Osteoblast (primary cell): ENCODE data around the gene DPP10. TPM values are rescaled to one million over a fixed set of nuclear protein-coding genes. Genes with fewer than 3 reads are reported as not detected.

ENCODE experiments used
- DNase-seq: peaks from one replicate; pipeline ENCODE4 v3.0.0; 2011; ENCODE audit warnings: low spot score, mixed read lengths; ENCODE audit not compliant: insufficient read length; ENCODE audit errors: missing footprints
- H2AFZ ChIP-seq: 2 replicates; pipeline ENCODE4 v1.6.0; 2011; ENCODE audit warnings: mild to moderate bottlenecking, low read length
- H3K27ac ChIP-seq: 2 replicates; pipeline ENCODE4 v1.5.1; 2011; ENCODE audit warnings: mild to moderate bottlenecking, low read depth, low read length, moderate library complexity
- H3K27me3 ChIP-seq: 2 replicates; pipeline ENCODE4 v1.6.0; 2012; ENCODE audit warnings: mild to moderate bottlenecking, control low read depth, inconsistent platforms, low read length, moderate library complexity; ENCODE audit not compliant: insufficient read depth
- H3K36me3 ChIP-seq: 2 replicates; pipeline ENCODE4 v1.5.1; 2011; ENCODE audit warnings: mild to moderate bottlenecking, low read length, control low read depth, moderate library complexity; ENCODE audit not compliant: insufficient read depth
- H3K4me1 ChIP-seq: 2 replicates; pipeline ENCODE4 v1.5.1; 2011; ENCODE audit warnings: mild to moderate bottlenecking, low read length, control low read depth, moderate library complexity; ENCODE audit not compliant: insufficient read depth
- H3K4me2 ChIP-seq: 2 replicates; pipeline ENCODE4 v1.6.0; 2011; ENCODE audit warnings: mild to moderate bottlenecking, low read length; ENCODE audit not compliant: insufficient read depth
- H3K4me3 ChIP-seq: fragments of 200-600 bp; sonication (generic); 3 replicates; pipeline ENCODE4 v1.5.1; 2012; ENCODE audit warnings: mild to moderate bottlenecking, low read length, inconsistent platforms; ENCODE audit not compliant: insufficient read depth
- H3K79me2 ChIP-seq: 2 replicates; pipeline ENCODE4 v1.6.0; 2012; ENCODE audit warnings: mild to moderate bottlenecking, low read length, control low read depth, inconsistent platforms; ENCODE audit not compliant: insufficient read depth
- H3K9me3 ChIP-seq: 2 replicates; pipeline ENCODE4 v1.5.1; 2011; ENCODE audit warnings: low read depth, low read length, control low read depth
- H4K20me1 ChIP-seq: 2 replicates; pipeline ENCODE4 v1.6.0; 2012; ENCODE audit warnings: mild to moderate bottlenecking, low read length, control low read depth; ENCODE audit not compliant: insufficient read depth
- total RNA-seq: library from RNA; depleted of rRNA; stranded (reverse); fragments of >200 nt; gene quantifications from 2 replicates; pipeline ENCODE4 v1.2.3, GENCODE V29; 2012
- TF ChIP-seq, protein P1 (sequence below): IDR thresholded peaks from 2 replicates; pipeline ENCODE4 v1.5.1; 2011; ENCODE audit warnings: mild to moderate bottlenecking, low read depth, low read length, moderate library complexity; ENCODE audit errors: extremely low read depth

DPP10 gene
- total RNA-seq, 1 donor = not detected

DNA sequence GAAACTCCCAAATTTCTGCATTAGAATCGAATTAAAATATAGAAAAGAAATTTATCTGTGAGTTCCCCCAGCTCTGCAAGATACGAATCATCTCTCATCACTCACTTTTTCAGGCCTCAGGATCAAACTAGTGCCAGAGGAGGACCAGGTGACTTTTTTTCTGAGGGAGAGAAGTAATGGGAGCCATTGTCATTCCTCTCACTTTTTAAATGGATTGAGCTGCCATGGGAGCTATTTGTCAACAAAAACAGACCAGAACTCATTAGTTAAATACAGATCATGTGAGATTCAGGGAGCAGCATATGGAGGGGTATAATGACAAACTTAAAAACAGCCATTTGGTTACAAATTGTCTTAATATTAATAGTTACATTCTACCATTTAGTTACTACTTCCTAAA, 594.4 kb downstream of the DPP10 start:
- no peak overlapping the region for H2AFZ ChIP-seq

DNA sequence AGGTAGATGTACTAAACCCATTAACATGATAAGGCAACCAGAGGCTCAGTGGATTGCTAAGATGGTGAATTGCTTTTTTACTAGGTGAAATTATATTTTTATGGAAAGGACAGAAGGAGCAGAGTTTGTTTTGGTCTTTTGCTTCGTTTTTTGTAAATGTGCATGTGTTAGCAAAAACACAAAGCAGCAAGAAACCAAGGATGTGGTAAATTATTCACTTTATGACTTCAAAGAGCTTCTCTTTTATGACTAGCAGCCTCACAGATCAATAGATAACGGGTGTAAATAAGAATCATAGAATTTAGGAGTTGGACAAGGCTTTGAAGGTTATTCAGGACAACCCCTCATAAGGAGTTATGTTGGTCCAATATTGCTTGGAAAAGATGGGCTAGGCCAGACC, 615.0 kb downstream of the DPP10 start:
- H3K36me3 ChIP-seq = no peaks in the 10 kb centered on the region
- no peaks in the 10 kb centered on the region for H3K27me3 ChIP-seq
- H2AFZ ChIP-seq = no peak overlapping the region
- H3K27ac ChIP-seq = no peak overlapping the region
- H3K4me2 ChIP-seq = no peak overlapping the region
- H4K20me1 ChIP-seq = no peaks in the 10 kb centered on the region
- no peaks in the 10 kb centered on the region for H3K4me1 ChIP-seq
- H3K4me3 ChIP-seq = no peak overlapping the region
- H3K9me3 ChIP-seq = peaks cover 2% of the 10 kb centered on the region
- TF ChIP-seq, protein P1, sequence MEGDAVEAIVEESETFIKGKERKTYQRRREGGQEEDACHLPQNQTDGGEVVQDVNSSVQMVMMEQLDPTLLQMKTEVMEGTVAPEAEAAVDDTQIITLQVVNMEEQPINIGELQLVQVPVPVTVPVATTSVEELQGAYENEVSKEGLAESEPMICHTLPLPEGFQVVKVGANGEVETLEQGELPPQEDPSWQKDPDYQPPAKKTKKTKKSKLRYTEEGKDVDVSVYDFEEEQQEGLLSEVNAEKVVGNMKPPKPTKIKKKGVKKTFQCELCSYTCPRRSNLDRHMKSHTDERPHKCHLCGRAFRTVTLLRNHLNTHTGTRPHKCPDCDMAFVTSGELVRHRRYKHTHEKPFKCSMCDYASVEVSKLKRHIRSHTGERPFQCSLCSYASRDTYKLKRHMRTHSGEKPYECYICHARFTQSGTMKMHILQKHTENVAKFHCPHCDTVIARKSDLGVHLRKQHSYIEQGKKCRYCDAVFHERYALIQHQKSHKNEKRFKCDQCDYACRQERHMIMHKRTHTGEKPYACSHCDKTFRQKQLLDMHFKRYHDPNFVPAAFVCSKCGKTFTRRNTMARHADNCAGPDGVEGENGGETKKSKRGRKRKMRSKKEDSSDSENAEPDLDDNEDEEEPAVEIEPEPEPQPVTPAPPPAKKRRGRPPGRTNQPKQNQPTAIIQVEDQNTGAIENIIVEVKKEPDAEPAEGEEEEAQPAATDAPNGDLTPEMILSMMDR = no peak
- no peak for DNase-seq
- no peaks in the 10 kb centered on the region for H3K79me2 ChIP-seq

More for the DNA sequence above, 594.4 kb downstream of the DPP10 start:
- TF ChIP-seq, protein P1 = no peak
- Histone ChIP-seq H3K27ac (no peak overlapping the region), H3K79me2 (no peaks in the 10 kb centered on the region), H3K9me3 (no peaks in the 10 kb centered on the region), H3K4me2 (no peak overlapping the region), H3K36me3 (no peaks in the 10 kb centered on the region), H3K4me3 (no peak overlapping the region), H3K27me3 (no peaks in the 10 kb centered on the region), H4K20me1 (no peaks in the 10 kb centered on the region), H3K4me1 (no peaks in the 10 kb centered on the region)
- no peak for DNase-seq

DNA sequence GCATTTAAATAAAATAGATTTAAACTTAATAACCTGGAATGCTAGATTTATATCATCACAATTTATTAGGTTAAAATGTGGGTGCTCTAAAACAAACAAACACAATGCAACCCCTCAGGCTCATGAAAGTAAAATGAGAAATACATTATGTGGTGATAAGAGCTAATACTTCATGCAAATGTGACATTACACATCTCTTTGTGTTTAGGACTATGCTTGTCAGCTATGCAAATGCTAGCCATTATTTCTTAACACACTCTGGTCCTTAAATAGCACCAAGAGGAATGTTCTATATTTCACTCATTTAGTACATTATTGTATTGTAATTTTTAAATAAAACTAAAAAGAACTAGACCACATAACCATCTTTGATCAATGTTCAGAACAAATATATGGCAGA, 627.6 kb downstream of the DPP10 start:
- Histone ChIP-seq H2AFZ (no peak overlapping the region), H3K4me2 (no peak overlapping the region), H3K27me3 (no peaks in the 10 kb centered on the region), H4K20me1 (no peaks in the 10 kb centered on the region), H3K9me3 (no peaks in the 10 kb centered on the region), H3K36me3 (no peaks in the 10 kb centered on the region), H3K27ac (no peak overlapping the region), H3K4me3 (no peak overlapping the region), H3K79me2 (no peaks in the 10 kb centered on the region), H3K4me1 (no peaks in the 10 kb centered on the region)
- DNase-seq = no peak
- TF ChIP-seq, protein P1 = no peak

DNA sequence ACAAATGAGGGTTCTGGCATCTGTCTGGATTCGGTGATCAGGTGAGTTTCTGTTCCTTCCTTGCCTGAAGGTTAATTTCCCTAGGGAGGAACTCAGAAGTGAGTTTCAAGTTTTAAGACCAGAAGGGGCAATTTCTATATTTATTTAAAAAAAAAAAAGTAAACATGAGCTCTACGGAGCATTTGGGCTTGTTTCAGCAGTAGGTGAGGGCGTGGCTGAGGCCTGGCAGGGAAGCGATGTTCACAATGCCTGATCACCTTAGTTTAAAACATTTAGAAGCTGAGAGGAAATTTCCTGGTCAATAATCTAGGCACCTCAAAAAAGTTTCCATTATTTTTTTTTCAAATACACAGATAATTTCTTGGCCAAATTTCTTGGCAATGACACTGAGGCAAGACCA, 629.1 kb downstream of the DPP10 start:
- TF ChIP-seq, protein P1 = no peak
- Histone ChIP-seq H3K4me3 (no peak overlapping the region), H3K79me2 (no peaks in the 10 kb centered on the region), H2AFZ (no peak overlapping the region), H3K27me3 (no peaks in the 10 kb centered on the region), H3K9me3 (no peaks in the 10 kb centered on the region), H3K4me2 (no peak overlapping the region), H3K36me3 (no peaks in the 10 kb centered on the region), H4K20me1 (no peaks in the 10 kb centered on the region), H3K4me1 (no peaks in the 10 kb centered on the region), H3K27ac (no peak overlapping the region)
- DNase-seq = no peak
